GM12892 (cell line): ENCODE results near the gene MCM3AP.

Experiments used
- POLR2A ChIP-seq: IDR thresholded peaks from 2 replicates; pipeline ENCODE4 v1.6.1; 2011; ENCODE audit warnings: low read depth, low read length, control low read depth
- POLR2AphosphoS5 ChIP-seq: IDR thresholded peaks from 2 replicates; pipeline ENCODE4 v1.6.1; 2011; ENCODE audit warnings: low read depth, low read length, control low read depth
- TAF1 ChIP-seq: IDR thresholded peaks from 2 replicates; pipeline ENCODE4 v1.6.1; 2011; ENCODE audit warnings: low read depth, mild to moderate bottlenecking, control low read depth, low read length, borderline replicate concordance

DNA sequence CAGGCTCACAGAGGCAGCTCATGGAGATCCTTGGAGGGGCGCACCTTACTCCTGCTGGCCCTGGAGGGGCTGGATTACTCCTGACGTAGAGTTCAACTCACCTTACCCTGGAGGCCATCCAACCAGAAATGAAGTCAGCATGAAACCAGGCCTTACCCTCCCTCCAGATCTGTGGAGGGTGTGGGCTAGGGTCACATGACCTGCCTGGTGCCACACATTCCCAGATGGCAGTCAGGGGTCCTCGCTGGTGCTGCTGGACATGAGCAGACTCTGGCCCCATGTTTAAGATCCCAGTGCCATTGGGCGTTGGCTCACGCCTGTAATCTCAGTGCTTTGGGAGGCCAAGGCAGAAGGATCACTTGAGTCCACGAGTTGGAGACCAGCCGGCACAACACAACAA, 33.8 kb upstream of the MCM3AP start:
- TF ChIP-seq POLR2AphosphoS5 (no peak), POLR2A (no peak), TAF1 (no peak)
